GM23338 (cell line): ENCODE results near the gene RIPOR3. TPM values are rescaled to one million over a fixed set of nuclear protein-coding genes. Genes with fewer than 3 reads are reported as not detected.

Experiments used
- ATAC-seq: fragments of 200-7000 bp; cut with Tn5 transposase; 3 replicates; pipeline ENCODE4 v1.9.1; 2020
- DNase-seq: peaks from one replicate; pipeline ENCODE4 v3.0.0-alpha.2; 2015; ENCODE audit warnings: low spot score
- H2AFZ ChIP-seq: fragments of 200-600 bp; sonication (generic); 2 replicates; pipeline ENCODE4 v1.8.0; 2016; ENCODE audit warnings: antibody characterized with exemption, mild to moderate bottlenecking, moderate library complexity
- H3F3A ChIP-seq: fragments of 200-600 bp; sonication (generic); replicated peaks from 2 replicates; pipeline ENCODE4 v1.8.0; 2017; ENCODE audit warnings: antibody characterized with exemption, mixed run types, low read depth
- H3K27ac ChIP-seq: fragments of 200-600 bp; sonication (generic); 2 replicates; pipeline ENCODE4 v1.6.1; 2016; ENCODE audit warnings: low read depth
- H3K27me3 ChIP-seq: fragments of 200-600 bp; sonication (generic); 2 replicates; pipeline ENCODE4 v1.8.0; 2016; ENCODE audit warnings: mild to moderate bottlenecking, mixed run types, moderate library complexity; ENCODE audit not compliant: insufficient read depth
- H3K36me3 ChIP-seq: fragments of 200-600 bp; sonication (generic); 2 replicates; pipeline ENCODE4 v1.8.0; 2016; ENCODE audit warnings: mild to moderate bottlenecking; ENCODE audit not compliant: insufficient read depth
- H3K4me1 ChIP-seq: fragments of 200-600 bp; sonication (generic); 2 replicates; pipeline ENCODE4 v1.8.0; 2016; ENCODE audit warnings: mild to moderate bottlenecking, moderate library complexity; ENCODE audit not compliant: insufficient read depth
- H3K4me2 ChIP-seq: fragments of 200-600 bp; sonication (generic); 2 replicates; pipeline ENCODE4 v1.7.1; 2017; ENCODE audit warnings: mixed run types
- H3K4me3 ChIP-seq: fragments of 200-600 bp; sonication (generic); 2 replicates; pipeline ENCODE4 v1.6.1; 2016; ENCODE audit warnings: mixed run types
- H3K79me2 ChIP-seq: fragments of 200-600 bp; sonication (generic); replicated peaks from 2 replicates; pipeline ENCODE4 v1.8.0; 2017; ENCODE audit warnings: mild to moderate bottlenecking; ENCODE audit not compliant: insufficient read depth
- H3K9me2 ChIP-seq: fragments of 200-600 bp; sonication (generic); 2 replicates; pipeline ENCODE4 v1.8.0; 2017; ENCODE audit not compliant: insufficient read depth
- H4K20me1 ChIP-seq: fragments of 200-600 bp; sonication (generic); replicated peaks from 2 replicates; pipeline ENCODE4 v1.8.0; 2017; ENCODE audit warnings: mild to moderate bottlenecking; ENCODE audit not compliant: insufficient read depth
- H3K27ac Mint-ChIP-seq: 2 replicates; pipeline ENCODE4 v1.8.0; 2020; ENCODE audit warnings: inconsistent platforms, mild to moderate bottlenecking, moderate library complexity, mixed read lengths
- H3K27me3 Mint-ChIP-seq: 3 replicates; pipeline ENCODE4 v1.8.0; 2022; ENCODE audit warnings: low read depth, mild to moderate bottlenecking, moderate library complexity, mixed read lengths, inconsistent platforms; ENCODE audit not compliant: insufficient read depth, poor library complexity
- H3K36me3 Mint-ChIP-seq: 3 replicates; pipeline ENCODE4 v1.8.0; 2021; ENCODE audit warnings: low read depth, mild to moderate bottlenecking, inconsistent platforms, moderate library complexity, mixed read lengths
- H3K4me1 Mint-ChIP-seq: 3 replicates; pipeline ENCODE4 v1.8.0; 2020; ENCODE audit warnings: mild to moderate bottlenecking, inconsistent platforms, mixed read lengths
- H3K4me3 Mint-ChIP-seq: 3 replicates; pipeline ENCODE4 v1.8.0; 2021; ENCODE audit warnings: moderate library complexity, mild to moderate bottlenecking, inconsistent platforms, mixed read lengths
- H3K9me3 Mint-ChIP-seq: 3 replicates; pipeline ENCODE4 v1.8.0; 2020; ENCODE audit warnings: moderate library complexity, mild to moderate bottlenecking, inconsistent platforms, mixed read lengths
- EZH2 ChIP-seq: fragments of 200-600 bp; sonication (generic); IDR thresholded peaks from one replicate; pipeline ENCODE4 v1.8.0; 2017; ENCODE audit warnings: antibody characterized with exemption, mild to moderate bottlenecking, low read depth; ENCODE audit not compliant: unreplicated experiment
- EZH2phosphoT487 ChIP-seq: fragments of 200-600 bp; sonication (generic); IDR thresholded peaks from one replicate; pipeline ENCODE4 v1.8.1; 2018; ENCODE audit warnings: antibody characterized with exemption; ENCODE audit not compliant: unreplicated experiment
- NANOG ChIP-seq: IDR thresholded peaks from 2 replicates; pipeline ENCODE4 v1.6.1; 2016; ENCODE audit warnings: antibody characterized with exemption, borderline replicate concordance
- POLR2AphosphoS5 ChIP-seq: IDR thresholded peaks from 2 replicates; pipeline ENCODE4 v1.6.1; 2016; ENCODE audit warnings: antibody characterized with exemption, low read depth
- STAT1 ChIP-seq: IDR thresholded peaks from one replicate; pipeline ENCODE4 v1.6.1; 2016; ENCODE audit warnings: antibody characterized with exemption; ENCODE audit not compliant: unreplicated experiment
- ZNF114 ChIP-seq: fragments of 250-450 bp; sonication (Bioruptor Pico); IDR thresholded peaks from 2 replicates; pipeline ENCODE4 v1.5.0; 2020; ENCODE audit warnings: mild to moderate bottlenecking, moderate library complexity
- ZNF331 ChIP-seq: fragments of 250-450 bp; sonication (Bioruptor Pico); IDR thresholded peaks from 2 replicates; pipeline ENCODE4 v1.5.0; 2020; ENCODE audit warnings: low read depth, mild to moderate bottlenecking, moderate library complexity
- ZNF462 ChIP-seq: fragments of 250-450 bp; sonication (Bioruptor Pico); IDR thresholded peaks from 2 replicates; pipeline ENCODE4 v1.5.0; 2020; ENCODE audit warnings: mild to moderate bottlenecking, moderate library complexity
- polyA plus RNA-seq: library from polyadenylated mRNA; unstranded; fragments of >200 nt; fragmentation: Nextera tagmentation; extraction: Ambion mirVana; gene quantifications from 2 replicates; pipeline ENCODE4 v1.2.1, GENCODE V29; 2016
- total RNA-seq: library from RNA; depleted of rRNA; stranded (reverse); fragments of >200 nt; shearing (Covaris generic); gene quantifications from 2 replicates; pipeline ENCODE4 v1.2.3, GENCODE V29; 2014
- TF ChIP-seq, protein P1 (sequence below): IDR thresholded peaks from 2 replicates; pipeline ENCODE4 v1.6.1; 2016; ENCODE audit warnings: antibody characterized with exemption

Gene RIPOR3
- total and polyA plus RNA-seq, 2 experiments from 2014 or later = 4.9 to 6.3 TPM

GRCh38 chr20:50618537-50618936 lies 72.8 kb downstream of the RIPOR3 start:
- no peak for ATAC-seq
- TF ChIP-seq STAT1 (no peak), POLR2AphosphoS5 (no peak), NANOG (no peak), EZH2 (no peak), EZH2phosphoT487 (no peak), ZNF114 (CRISPR knock-in tag) (no peak), ZNF462 (no peak), ZNF331 (CRISPR knock-in tag) (no peak)
- TF ChIP-seq, protein P1, sequence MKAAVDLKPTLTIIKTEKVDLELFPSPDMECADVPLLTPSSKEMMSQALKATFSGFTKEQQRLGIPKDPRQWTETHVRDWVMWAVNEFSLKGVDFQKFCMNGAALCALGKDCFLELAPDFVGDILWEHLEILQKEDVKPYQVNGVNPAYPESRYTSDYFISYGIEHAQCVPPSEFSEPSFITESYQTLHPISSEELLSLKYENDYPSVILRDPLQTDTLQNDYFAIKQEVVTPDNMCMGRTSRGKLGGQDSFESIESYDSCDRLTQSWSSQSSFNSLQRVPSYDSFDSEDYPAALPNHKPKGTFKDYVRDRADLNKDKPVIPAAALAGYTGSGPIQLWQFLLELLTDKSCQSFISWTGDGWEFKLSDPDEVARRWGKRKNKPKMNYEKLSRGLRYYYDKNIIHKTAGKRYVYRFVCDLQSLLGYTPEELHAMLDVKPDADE = no peak
- H3K36me3 Mint-ChIP-seq = no peaks in the 10 kb centered on the region

More at GRCh38 chr20:50618537-50618936, 72.8 kb downstream of the RIPOR3 start:
- no peak overlapping the region for H3K4me3 ChIP-seq
- no peak overlapping the region for H2AFZ ChIP-seq
- H3K27me3 ChIP-seq = no peaks in the 10 kb centered on the region
- no peaks in the 10 kb centered on the region for H4K20me1 ChIP-seq
- peaks cover 14% of the 10 kb centered on the region; the same call in 2 of the 3 replicates for H3K9me3 Mint-ChIP-seq
- H3K4me1 ChIP-seq = no peaks in the 10 kb centered on the region
- H3K4me3 Mint-ChIP-seq = no peak overlapping the region
- H3K9me2 ChIP-seq = no peaks in the 10 kb centered on the region
- H3K27ac ChIP-seq = no peak overlapping the region
- no peaks in the 10 kb centered on the region for H3K4me1 Mint-ChIP-seq
- H3F3A ChIP-seq = no peaks in the 10 kb centered on the region
- peaks cover 9% of the 10 kb centered on the region for H3K27me3 Mint-ChIP-seq
- H3K27ac Mint-ChIP-seq = no peak overlapping the region
- no peaks in the 10 kb centered on the region for H3K79me2 ChIP-seq
- no peak for DNase-seq
- H3K4me2 ChIP-seq = no peak overlapping the region
- no peaks in the 10 kb centered on the region for H3K36me3 ChIP-seq
